A549 (cell line): Measurements from ENCODE around the gene KDR. TPM values are rescaled to one million over a fixed set of nuclear protein-coding genes. Genes with fewer than 3 reads are reported as not detected.

Experiments used
- ATAC-seq, 2 experiments: fragments of 200-7000 bp in 1 of 2; fragments of >200 bp in 1 of 2; cut with Nextera tagmentation in 1 of 2; cut with Tn5 transposase in 1 of 2; 3 replicates each; pipeline versions ENCODE4 v1.8.0 to v1.9.1; 2018 to 2020; ENCODE audit warnings: mild to moderate bottlenecking in 1 of 2, moderate library complexity in 1 of 2
- CTCF ChIA-PET: fragments of 300-600 bp; sonication (Branson Sonifier 250); formaldehyde crosslinking; extraction: SDS; loops from one replicate; lab custom pipeline; 2021; ENCODE audit warnings: antibody characterized with exemption, inconsistent platforms; lab: Yijun Ruan, JAX
- POLR2A ChIA-PET: fragments of 350-600 bp; formaldehyde crosslinking; extraction: SDS; loops from one replicate; lab custom pipeline; 2021; ENCODE audit warnings: antibody characterized with exemption, inconsistent platforms; lab: Yijun Ruan, JAX
- DNase-seq, 2 experiments: peaks; one replicate each; pipeline versions ENCODE4 v3.0.0 to v3.0.0-alpha.2; 2011 to 2016; ENCODE audit warnings: low read depth in 1 of 2, low spot score in 1 of 2
- FAIRE-seq: peaks from 2 replicates; lab custom pipeline; 2011; peaks lifted over from hg19 to GRCh38; lab: Jason Lieb, UNC
- H3K27ac ChIP-seq, 2 experiments: fragments of >200 bp; sonication (Bioruptor Twin); formaldehyde crosslinking; 3 replicates each; pipeline ENCODE4 v1.5.1; 2016 to 2017
- H3K4me1 ChIP-seq: fragments of >200 bp; sonication (Bioruptor Twin); formaldehyde crosslinking; 3 replicates; pipeline ENCODE4 v1.6.1; 2016
- H3K4me2 ChIP-seq: fragments of >200 bp; sonication (Bioruptor Twin); formaldehyde crosslinking; 3 replicates; pipeline ENCODE4 v1.6.1; 2016
- H3K4me3 ChIP-seq: fragments of >200 bp; sonication (Bioruptor Twin); formaldehyde crosslinking; 3 replicates; pipeline ENCODE4 v1.5.1; 2016
- H3K9me3 ChIP-seq: fragments of >200 bp; sonication (Bioruptor Twin); formaldehyde crosslinking; 3 replicates; pipeline ENCODE4 v1.6.1; 2016
- CBX2 ChIP-seq: fragments of 200-600 bp; sonication (generic); IDR thresholded peaks from 2 replicates; pipeline ENCODE4 v1.6.1; 2016; ENCODE audit warnings: low read depth, mild to moderate bottlenecking, borderline replicate concordance
- CBX8 ChIP-seq: fragments of 200-600 bp; sonication (generic); IDR thresholded peaks from 2 replicates; pipeline ENCODE4 v1.6.1; 2016
- CHD2 ChIP-seq: fragments of 150-350 bp; IDR thresholded peaks from 2 replicates; pipeline ENCODE4 v1.6.1; 2014; ENCODE audit warnings: low read length; ENCODE audit not compliant: partially characterized antibody
- CHD4 ChIP-seq: fragments of 200-600 bp; sonication (generic); IDR thresholded peaks from 2 replicates; pipeline ENCODE4 v1.6.1; 2016; ENCODE audit warnings: antibody characterized with exemption, mild to moderate bottlenecking, borderline replicate concordance
- EHF ChIP-seq: fragments of 250-450 bp; sonication (Bioruptor Pico); IDR thresholded peaks from 2 replicates; pipeline ENCODE4 v1.5.0; 2020; ENCODE audit warnings: mild to moderate bottlenecking
- EP300 ChIP-seq, 2 experiments: fragments of >200 bp; sonication (Bioruptor Twin); formaldehyde crosslinking; IDR thresholded peaks; 2 replicates in 1 of 2; 3 replicates in 1 of 2; pipeline ENCODE4 v1.6.1; 2016 to 2017
- FOXS1 ChIP-seq: fragments of 250-450 bp; sonication (Bioruptor Pico); IDR thresholded peaks from 2 replicates; pipeline ENCODE4 v1.5.0; 2020; ENCODE audit warnings: mild to moderate bottlenecking, moderate library complexity
- HES2 ChIP-seq: fragments of >200 bp; sonication (Bioruptor Twin); formaldehyde crosslinking; IDR thresholded peaks from 2 replicates; pipeline ENCODE4 v1.6.1; 2016
- HEYL ChIP-seq: fragments of 250-450 bp; sonication (Bioruptor Pico); IDR thresholded peaks from 2 replicates; pipeline ENCODE4 v1.8.0; 2021; ENCODE audit warnings: mild to moderate bottlenecking, moderate library complexity
- HOXB13 ChIP-seq: fragments of 250-450 bp; sonication (Bioruptor Pico); IDR thresholded peaks from 2 replicates; pipeline ENCODE4 v1.5.0; 2020; ENCODE audit warnings: low read depth, mild to moderate bottlenecking, moderate library complexity
- HOXB5 ChIP-seq: fragments of 250-450 bp; sonication (Bioruptor Pico); IDR thresholded peaks from 2 replicates; pipeline ENCODE4 v1.5.0; 2020; ENCODE audit warnings: mild to moderate bottlenecking, moderate library complexity
- JUN ChIP-seq, 2 experiments: fragments of >200 bp; sonication (Bioruptor Twin); formaldehyde crosslinking; IDR thresholded peaks; 2 replicates in 1 of 2; 3 replicates in 1 of 2; pipeline ENCODE4 v1.6.1; 2016 to 2017
- KDM1A ChIP-seq: fragments of 200-600 bp; sonication (generic); IDR thresholded peaks from 2 replicates; pipeline ENCODE4 v1.6.1; 2016; ENCODE audit warnings: low read depth, mild to moderate bottlenecking
- MAFK ChIP-seq: fragments of 450-650 bp; IDR thresholded peaks from 2 replicates; pipeline ENCODE4 v1.6.1; 2014; ENCODE audit not compliant: partially characterized antibody
- MAZ ChIP-seq: fragments of 150-350 bp; IDR thresholded peaks from 2 replicates; pipeline ENCODE4 v1.6.1; 2014; ENCODE audit warnings: antibody characterized with exemption, low read depth, low read length, borderline replicate concordance
- MYC ChIP-seq: IDR thresholded peaks from 2 replicates; pipeline ENCODE4 v1.6.1; 2012; ENCODE audit warnings: mild to moderate bottlenecking, inconsistent platforms, low read length, improper control_type of control experiment, borderline replicate concordance
- NR3C1 ChIP-seq: fragments of >200 bp; sonication (Bioruptor Twin); formaldehyde crosslinking; IDR thresholded peaks from 3 replicates; pipeline ENCODE4 v1.6.1; 2017
- PHF8 ChIP-seq: fragments of 200-600 bp; sonication (generic); IDR thresholded peaks from 2 replicates; pipeline ENCODE4 v1.6.1; 2016; ENCODE audit warnings: low read depth, mild to moderate bottlenecking, antibody characterized with exemption, moderate library complexity, borderline replicate concordance
- POLR2A ChIP-seq: IDR thresholded peaks from 2 replicates; pipeline ENCODE4 v1.6.1; 2012; ENCODE audit warnings: mild to moderate bottlenecking, low read length
- POLR2AphosphoS2 ChIP-seq: conservative IDR thresholded peaks from 2 replicates; pipeline ENCODE4 v1.6.1; 2012; ENCODE audit warnings: low read length, improper control_type of control experiment, inconsistent platforms
- REST ChIP-seq: fragments of 200-600 bp; sonication (generic); IDR thresholded peaks from 2 replicates; pipeline ENCODE4 v1.6.1; 2016; ENCODE audit warnings: antibody characterized with exemption, mild to moderate bottlenecking, moderate library complexity
- RNF2 ChIP-seq: fragments of 200-600 bp; sonication (generic); IDR thresholded peaks from 2 replicates; pipeline ENCODE4 v1.6.1; 2016; ENCODE audit warnings: low read depth, mild to moderate bottlenecking, antibody characterized with exemption, moderate library complexity, borderline replicate concordance
- SREBF2 ChIP-seq: fragments of 450-650 bp; IDR thresholded peaks from 2 replicates; pipeline ENCODE4 v1.6.1; 2014; ENCODE audit warnings: mild to moderate bottlenecking, moderate library complexity
- USF2 ChIP-seq: fragments of 450-650 bp; IDR thresholded peaks from 2 replicates; pipeline ENCODE4 v1.6.1; 2014; ENCODE audit warnings: antibody characterized with exemption
- WGBS: methylation state at CpG from one replicate; pipeline ENCODE4 v1.1.6; 2017; ENCODE audit errors: missing lambda C conversion rate; 5-methylcytosine and 5-hydroxymethylcytosine counted together
- polyA plus RNA-seq, 4 experiments: library from polyadenylated mRNA; depleted of rRNA in 3 of 4; stranded (reverse); fragments of >200 nt; fragmentation: RNase III in 1 of 4; extraction: RNeasy Plus Mini Kit Qiagen cat#74134 plus additional on column Dnase treatment in 1 of 4; gene quantifications; 2 replicates in 3 of 4; 3 replicates in 1 of 4; pipeline ENCODE4 v1.2.3, GENCODE V29; 2011 to 2017

KDR gene
- polyA plus RNA-seq, 2 of the 4 experiments (the other 2 are of a cell fraction), result not detected

- TF ChIP-seq USF2, result no peak
- TF ChIP-seq HOXB13 (CRISPR knock-in tag), result no peak
- TF ChIP-seq RNF2, result no peak
- TF ChIP-seq POLR2A, result no peak
- TF ChIP-seq SREBF2, result no peak
- no peak for TF ChIP-seq FOXS1
- no peak for TF ChIP-seq EHF (CRISPR knock-in tag)
- TF ChIP-seq JUN (IDR thresholded peaks at IDR 0.05), result no peak
- TF ChIP-seq CBX8, result no peak
- FAIRE-seq (no peak), ATAC-seq (no peak), DNase-seq (no peak)
- WGBS, result 2% methylated on average over 3 of the region's 3 CpGs
- CTCF ChIA-PET, result no interaction called here
- Histone ChIP-seq H3K4me1 (no peaks in the 10 kb centered on the region), H3K27ac (no peak overlapping the region), H3K9me3 (no peaks in the 10 kb centered on the region), H3K4me2 (no peak overlapping the region), H3K4me3 (no peak overlapping the region)
- POLR2A ChIA-PET, result no interaction called here
Measured at GRCh38 chr4:55133951-55134350, 8.6 kb upstream of the KDR start.

GRCh38 chr4:55132775-55133174, 7.4 kb upstream of the KDR start:
- Histone ChIP-seq H3K4me1 (no peaks in the 10 kb centered on the region), H3K4me3 (no peak overlapping the region), H3K4me2 (no peak overlapping the region), H3K27ac (no peak overlapping the region), H3K9me3 (no peaks in the 10 kb centered on the region)
- 7% methylated on average over 1 of the region's 1 CpG for WGBS
- POLR2A ChIA-PET, result no interaction called here
- FAIRE-seq, result no peak
- DNase-seq, result no peak
- ATAC-seq, result no peak
- CTCF ChIA-PET, result no interaction called here
- TF ChIP-seq USF2 (no peak), NR3C1 (no peak), KDM1A (no peak)

- Histone ChIP-seq H3K4me1 (no peaks in the 10 kb centered on the region), H3K9me3 (no peaks in the 10 kb centered on the region), H3K27ac (no peak overlapping the region), H3K4me2 (no peak overlapping the region), H3K4me3 (no peak overlapping the region)
- CTCF ChIA-PET, result no interaction called here
- DNase-seq, result no peak
- no peak for FAIRE-seq
- 41% methylated on average over 4 of the region's 4 CpGs for WGBS
- no peak for ATAC-seq
- TF ChIP-seq MAFK (no peak), HEYL (CRISPR knock-in tag) (no peak), MYC (no peak), MAZ (no peak), PHF8 (no peak), CHD4 (no peak), POLR2AphosphoS2 (no peak), HOXB13 (CRISPR knock-in tag) (no peak), CHD2 (no peak), EP300 (IDR thresholded peaks at IDR 0.05) (no peak), JUN (IDR thresholded peaks at IDR 0.05) (no peak), HES2 (no peak), HOXB5 (CRISPR knock-in tag) (no peak)
- POLR2A ChIA-PET, result no interaction called here
Measured at GRCh38 chr4:55127521-55127920, 2.1 kb upstream of the KDR start.

GRCh38 chr4:55127053-55127452, 1.7 kb upstream of the KDR start:
- no peak for ATAC-seq
- Histone ChIP-seq H3K4me2 (no peak overlapping the region), H3K9me3 (no peaks in the 10 kb centered on the region), H3K4me1 (no peaks in the 10 kb centered on the region), H3K27ac (no peak overlapping the region), H3K4me3 (no peak overlapping the region)
- POLR2A ChIA-PET, result no interaction called here
- no peak for DNase-seq
- no peak for FAIRE-seq
- TF ChIP-seq CBX2 (no peak), REST (no peak)
- WGBS, result 9% methylated on average over 3 of the region's 3 CpGs
- CTCF ChIA-PET, result no interaction called here
